ENCODE data around the gene TFR2. TPM values are rescaled to one million over a fixed set of nuclear protein-coding genes. Genes with fewer than 3 reads are reported as not detected.
A peak's percentile ranks its signal among the peaks of the same experiment; 100 is the strongest.

The TFR2 gene
- total and polyA plus RNA-seq, 9 donors = 0.06 to 0.79 (median 0.18) TPM; not detected in 3

DNA sequence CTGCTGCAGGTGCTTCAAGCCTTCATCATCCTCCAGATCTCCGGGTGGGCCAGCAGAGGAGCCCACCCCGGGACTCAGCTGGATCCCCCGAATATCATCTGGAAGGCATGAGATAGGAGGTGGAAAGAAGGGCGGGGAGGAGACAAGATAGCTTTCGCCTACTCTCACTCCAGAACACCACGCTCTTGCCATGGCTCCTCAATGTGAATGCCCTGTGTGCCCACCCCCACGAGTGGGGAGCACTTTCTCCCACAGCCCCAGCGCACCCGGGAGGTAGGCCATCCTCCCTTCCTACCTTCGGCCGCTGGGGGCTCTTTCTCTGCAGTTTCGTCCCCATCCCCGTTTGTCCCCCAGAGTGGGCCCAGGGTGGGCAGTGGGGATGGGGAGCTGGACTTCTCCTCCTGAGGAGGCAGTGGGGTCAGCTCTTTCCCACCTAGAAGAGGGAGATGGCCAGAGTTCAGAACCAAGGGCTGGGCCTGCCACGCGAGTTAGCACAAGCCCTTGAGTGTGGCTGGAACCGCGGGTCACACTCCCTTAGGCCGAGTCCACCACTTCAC lies 43.8 kb upstream of the TFR2 start:
- 78 to 85% (median 85%) methylated on average over 18 of the region's 18 CpGs for WGBS, 3 donors
- intact Hi-C loops (cut with DNase I) = loop anchor here in 2 of 4 donors (5.0 kb wide), 2 partner anchors 113 to 123 kb away; partner anchors contain the start of gene SAP25 (in 1 of the 2)
- H3K4me3 ChIP-seq = no peak overlapping the region
- H3K36me3 ChIP-seq = no peaks in the 10 kb centered on the region
- no peaks in the 10 kb centered on the region for H3K27me3 ChIP-seq
- no peak for DNase-seq
- peaks cover 4% of the 10 kb centered on the region for H3K4me1 ChIP-seq (ENCODE audit: insufficient read depth)
- TF ChIP-seq, protein P1, sequence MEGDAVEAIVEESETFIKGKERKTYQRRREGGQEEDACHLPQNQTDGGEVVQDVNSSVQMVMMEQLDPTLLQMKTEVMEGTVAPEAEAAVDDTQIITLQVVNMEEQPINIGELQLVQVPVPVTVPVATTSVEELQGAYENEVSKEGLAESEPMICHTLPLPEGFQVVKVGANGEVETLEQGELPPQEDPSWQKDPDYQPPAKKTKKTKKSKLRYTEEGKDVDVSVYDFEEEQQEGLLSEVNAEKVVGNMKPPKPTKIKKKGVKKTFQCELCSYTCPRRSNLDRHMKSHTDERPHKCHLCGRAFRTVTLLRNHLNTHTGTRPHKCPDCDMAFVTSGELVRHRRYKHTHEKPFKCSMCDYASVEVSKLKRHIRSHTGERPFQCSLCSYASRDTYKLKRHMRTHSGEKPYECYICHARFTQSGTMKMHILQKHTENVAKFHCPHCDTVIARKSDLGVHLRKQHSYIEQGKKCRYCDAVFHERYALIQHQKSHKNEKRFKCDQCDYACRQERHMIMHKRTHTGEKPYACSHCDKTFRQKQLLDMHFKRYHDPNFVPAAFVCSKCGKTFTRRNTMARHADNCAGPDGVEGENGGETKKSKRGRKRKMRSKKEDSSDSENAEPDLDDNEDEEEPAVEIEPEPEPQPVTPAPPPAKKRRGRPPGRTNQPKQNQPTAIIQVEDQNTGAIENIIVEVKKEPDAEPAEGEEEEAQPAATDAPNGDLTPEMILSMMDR (IDR thresholded peaks at IDR 0.05) = no peak
- TF ChIP-seq POLR2A (IDR thresholded peaks at IDR 0.05) (no peak), EP300 (IDR thresholded peaks at IDR 0.05) (no peak)
- H3K27ac ChIP-seq = no peak overlapping the region
- no peaks in the 10 kb centered on the region for H3K9me3 ChIP-seq

DNA sequence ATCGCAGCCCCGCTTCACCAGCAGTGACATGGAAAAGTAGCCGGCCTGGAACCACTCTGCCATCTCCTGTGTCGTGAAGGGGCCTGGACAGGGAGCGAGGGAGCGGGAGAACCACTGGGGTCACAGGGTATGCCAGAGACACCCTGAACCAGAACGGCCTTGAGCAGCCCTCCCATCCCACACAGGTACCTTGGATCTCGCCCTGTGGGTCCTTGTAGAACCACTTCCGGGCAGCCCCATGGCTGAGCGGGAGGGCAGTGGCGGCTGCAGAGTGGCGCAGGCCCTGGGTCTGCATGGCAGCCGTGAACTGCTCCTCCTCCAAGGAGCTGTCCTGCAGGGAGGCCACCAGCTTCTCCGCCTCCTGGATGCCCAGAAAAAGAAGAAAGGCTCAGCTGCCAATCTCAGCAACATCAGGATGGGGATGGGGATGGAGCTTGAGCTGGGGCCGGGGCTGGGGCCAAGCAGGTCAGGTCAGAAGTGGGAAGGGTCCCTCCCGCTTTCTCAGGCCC lies 43.2 kb upstream of the TFR2 start:
- Histone ChIP-seq H3K4me3 (no peak overlapping the region), H3K4me1 (ENCODE audit: insufficient read depth) (peaks cover 3% of the 10 kb centered on the region), H3K27me3 (no peaks in the 10 kb centered on the region), H3K27ac (no peak overlapping the region), H3K36me3 (no peaks in the 10 kb centered on the region), H3K9me3 (no peaks in the 10 kb centered on the region)
- DNase-seq = no peak
- intact Hi-C loops (cut with DNase I) = loop anchor here in 3 of 4 donors (5.0 kb wide), 4 partner anchors 102 to 202 kb away; partner anchors contain the start of genes NYAP1 (in 1 of the 3) and SAP25 (in 1 of the 3)
- no peak for TF ChIP-seq POLR2A (IDR thresholded peaks at IDR 0.05)
- TF ChIP-seq, protein P1 (IDR thresholded peaks at IDR 0.05) = no peak
- no peak for TF ChIP-seq EP300 (IDR thresholded peaks at IDR 0.05)
- 85 to 89% (median 86%) methylated on average over 16 of the region's 16 CpGs for WGBS, 3 donors

DNA sequence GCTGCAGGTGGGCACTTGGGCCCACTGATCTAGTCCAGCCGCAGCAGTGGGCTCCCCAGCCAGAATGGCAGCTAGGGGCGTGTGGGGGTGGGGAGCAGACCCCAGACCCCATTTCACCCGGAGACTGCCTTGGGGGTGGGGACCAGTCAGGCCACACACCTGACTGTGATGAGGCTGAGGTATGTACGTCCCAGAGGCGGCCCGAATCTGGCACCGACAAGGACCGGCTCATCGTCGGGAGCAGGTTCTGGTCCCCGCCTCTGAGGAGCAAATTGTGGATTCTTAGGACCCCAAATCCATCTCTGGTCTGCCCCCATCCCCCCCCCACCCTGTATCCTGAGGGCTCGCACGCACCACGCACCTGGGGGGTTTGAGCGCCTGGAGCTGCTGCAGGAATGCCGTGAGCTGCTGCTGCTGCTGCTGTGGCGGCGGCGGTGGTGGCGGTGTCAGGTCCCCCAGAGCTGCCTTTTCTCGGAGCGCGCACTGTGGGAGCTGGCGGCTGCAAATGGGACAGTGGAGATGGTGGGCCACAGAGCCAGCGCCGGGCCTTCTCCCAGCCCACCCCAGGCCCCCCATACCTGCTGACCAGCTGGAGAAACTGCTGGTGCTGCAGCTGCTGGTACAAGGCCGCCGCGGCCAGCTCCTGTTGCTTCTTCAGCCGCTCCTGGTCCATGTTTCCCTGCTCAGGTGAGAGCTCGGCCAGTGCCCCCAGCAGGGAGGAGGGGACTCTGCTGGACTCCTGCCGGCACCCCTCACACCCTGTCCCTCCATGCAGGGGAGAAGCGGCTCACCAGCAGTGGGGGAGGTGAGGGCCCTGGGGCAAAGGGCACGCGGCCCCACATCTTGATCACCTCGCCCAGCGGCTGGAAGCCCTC lies 42.5 kb upstream of the TFR2 start:
- TF ChIP-seq EP300 (IDR thresholded peaks at IDR 0.05) (no peak), POLR2A (IDR thresholded peaks at IDR 0.05) (no peak)
- TF ChIP-seq, protein P1 (IDR thresholded peaks at IDR 0.05) = no peak
- H3K27me3 ChIP-seq = no peaks in the 10 kb centered on the region
- H3K4me1 ChIP-seq (ENCODE audit: insufficient read depth) = no peaks in the 10 kb centered on the region
- WGBS, 3 donors = 88 to 89% (median 88%) methylated on average over 29 to 37 of the region's 37 CpGs
- H3K36me3 ChIP-seq = no peaks in the 10 kb centered on the region
- intact Hi-C loops (cut with DNase I) = loop anchor here in 1 of 4 donors (5.0 kb wide), 2 partner anchors 102 to 202 kb away; partner anchors contain the start of gene NYAP1
- DNase-seq = peak in 1 of 5 donors; percentile 43
- H3K27ac ChIP-seq = no peak overlapping the region
- H3K4me3 ChIP-seq = no peak overlapping the region
- H3K9me3 ChIP-seq = no peaks in the 10 kb centered on the region

DNA sequence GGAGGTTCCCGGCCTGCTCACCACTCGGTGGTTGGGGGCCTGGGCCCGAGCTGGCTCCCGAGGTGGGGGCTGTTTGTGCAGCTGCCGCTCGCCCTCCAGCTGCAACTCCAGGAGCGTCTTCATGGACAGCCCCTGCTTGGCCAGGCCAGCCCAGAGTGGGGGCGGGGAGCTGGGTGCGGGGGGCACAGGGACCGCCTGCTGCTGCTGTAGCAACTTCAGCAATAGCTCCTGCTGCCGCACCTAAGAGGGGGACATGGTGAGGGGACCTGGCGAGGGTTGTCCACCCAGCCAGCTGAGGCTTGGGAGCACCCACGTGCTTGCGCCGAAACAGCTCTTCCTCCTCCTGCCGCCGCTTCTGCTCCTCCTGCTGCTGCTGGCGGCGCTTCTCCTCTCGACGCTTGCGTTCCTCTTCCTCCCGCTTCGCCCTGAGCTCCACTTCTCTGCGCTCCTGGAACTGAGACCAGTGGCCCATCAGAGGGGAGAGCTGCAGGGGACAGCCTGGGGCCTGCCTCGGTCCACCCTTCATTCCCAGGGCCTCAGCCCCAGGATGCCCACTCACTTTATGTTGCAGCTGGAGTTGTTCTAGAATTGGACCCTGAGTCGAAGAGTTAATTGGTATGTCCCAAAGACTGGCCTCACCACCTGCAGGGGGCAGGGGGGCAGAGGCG lies 41.8 kb upstream of the TFR2 start:
- H3K9me3 ChIP-seq = no peaks in the 10 kb centered on the region
- no peaks in the 10 kb centered on the region for H3K36me3 ChIP-seq
- TF ChIP-seq POLR2A (IDR thresholded peaks at IDR 0.05) (no peak), EP300 (IDR thresholded peaks at IDR 0.05) (no peak)
- TF ChIP-seq, protein P1 (IDR thresholded peaks at IDR 0.05) = no peak
- H3K27ac ChIP-seq = no peak overlapping the region
- WGBS, 3 donors = 78 to 85% (median 85%) methylated on average over 25 to 28 of the region's 28 CpGs
- intact Hi-C loops (cut with DNase I) = loop anchor here in 1 of 4 donors (5.0 kb wide), 2 partner anchors 101 to 201 kb away; partner anchors contain the start of gene NYAP1
- peak in 3 of 5 donors; percentile 15 to 27 (median 25) for DNase-seq
- no peaks in the 10 kb centered on the region for H3K27me3 ChIP-seq
- H3K4me1 ChIP-seq (ENCODE audit: insufficient read depth) = no peaks in the 10 kb centered on the region
- no peak overlapping the region for H3K4me3 ChIP-seq
